ENCODE measurements around the gene FGR.

DNA sequence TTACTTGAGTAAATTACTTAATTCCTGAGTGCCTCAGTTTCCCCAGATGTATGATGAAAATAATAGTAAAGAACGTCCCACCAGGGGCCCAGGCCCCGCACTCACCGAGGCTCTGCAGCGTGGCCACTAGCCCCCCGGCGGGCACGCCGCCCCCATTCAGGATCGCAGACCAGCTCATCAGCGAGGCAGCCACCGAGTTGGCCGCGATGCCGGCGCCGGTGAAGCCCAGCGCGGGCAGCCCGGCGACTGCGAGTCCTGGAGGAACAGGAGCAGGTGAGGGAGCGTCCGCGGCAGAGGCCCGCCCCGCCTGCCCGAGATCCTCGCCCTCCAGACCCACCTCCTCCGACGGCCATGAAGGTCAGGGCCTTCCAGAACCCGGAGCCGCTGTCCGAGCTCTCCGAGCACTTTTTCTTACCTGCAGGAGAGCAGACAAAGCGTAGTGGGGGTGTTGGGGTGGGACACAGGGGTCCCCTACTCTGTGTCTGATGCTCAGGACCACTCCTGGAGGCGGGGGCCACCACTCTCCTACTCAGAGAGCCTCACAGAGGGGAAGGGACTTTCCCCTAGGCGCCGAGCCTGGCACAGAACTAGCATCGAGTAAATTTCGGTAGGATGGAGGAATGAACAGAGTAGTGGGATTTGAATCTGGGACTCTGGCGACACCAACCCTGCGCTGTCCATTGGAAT lies 33.3 kb upstream of the FGR start:
- TF ChIP-seq POLR2A (IDR thresholded peaks at IDR 0.05; ENCODE audit: low read depth, low read length) (no peak), POLR2AphosphoS5 (IDR thresholded peaks at IDR 0.05; ENCODE audit: low read depth, low read length) (no peak), POU2F2 (IDR thresholded peaks at IDR 0.05; ENCODE audit: low read depth, low read length) (no peak), TAF1 (IDR thresholded peaks at IDR 0.05; ENCODE audit: low read depth, low read length) (no peak)
